Esophagus squamous epithelium (tissue), 4 donors: ENCODE results near the gene EFCAB6.

ENCODE experiments used
- POLR2A ChIP-seq, 4 donors: fragments of 450-650 bp; IDR thresholded peaks; one replicate each; pipeline ENCODE4 v1.6.1; 2017; ENCODE audit warnings: antibody characterized with exemption in 4 of 4, mild to moderate bottlenecking in 4 of 4, moderate library complexity in 3 of 4
- TF ChIP-seq, protein P1 (sequence below), 6 experiments: fragments of 450-650 bp in 4 of 6; fragments of 200-600 bp in 2 of 6; sonication (generic) in 2 of 6; IDR thresholded peaks; one replicate each; pipeline ENCODE4 v1.5.1; 2016 to 2019; ENCODE audit warnings: antibody characterized with exemption in 6 of 6, mild to moderate bottlenecking in 4 of 6, moderate library complexity in 4 of 6

DNA sequence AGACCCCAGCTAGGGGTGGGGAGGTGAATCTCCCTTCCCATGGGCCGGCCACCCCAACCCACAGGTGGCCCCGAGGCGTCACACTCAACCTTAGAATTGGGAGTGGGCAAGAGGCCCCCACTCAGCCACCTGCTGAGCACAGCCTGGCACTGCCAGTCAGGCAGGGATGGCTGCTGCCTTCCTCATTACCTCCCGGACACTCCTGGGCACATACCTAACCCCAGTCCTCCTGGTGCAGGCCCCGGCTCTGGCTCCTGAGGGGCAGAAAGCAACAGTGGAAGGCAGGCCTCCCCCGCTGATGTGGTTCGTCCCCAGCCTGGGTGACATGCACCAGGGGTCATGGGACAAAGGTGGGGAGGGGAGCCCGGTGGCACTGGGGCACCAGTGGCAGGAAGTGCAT lies 296.7 kb downstream of the EFCAB6 start:
- TF ChIP-seq, protein P1, sequence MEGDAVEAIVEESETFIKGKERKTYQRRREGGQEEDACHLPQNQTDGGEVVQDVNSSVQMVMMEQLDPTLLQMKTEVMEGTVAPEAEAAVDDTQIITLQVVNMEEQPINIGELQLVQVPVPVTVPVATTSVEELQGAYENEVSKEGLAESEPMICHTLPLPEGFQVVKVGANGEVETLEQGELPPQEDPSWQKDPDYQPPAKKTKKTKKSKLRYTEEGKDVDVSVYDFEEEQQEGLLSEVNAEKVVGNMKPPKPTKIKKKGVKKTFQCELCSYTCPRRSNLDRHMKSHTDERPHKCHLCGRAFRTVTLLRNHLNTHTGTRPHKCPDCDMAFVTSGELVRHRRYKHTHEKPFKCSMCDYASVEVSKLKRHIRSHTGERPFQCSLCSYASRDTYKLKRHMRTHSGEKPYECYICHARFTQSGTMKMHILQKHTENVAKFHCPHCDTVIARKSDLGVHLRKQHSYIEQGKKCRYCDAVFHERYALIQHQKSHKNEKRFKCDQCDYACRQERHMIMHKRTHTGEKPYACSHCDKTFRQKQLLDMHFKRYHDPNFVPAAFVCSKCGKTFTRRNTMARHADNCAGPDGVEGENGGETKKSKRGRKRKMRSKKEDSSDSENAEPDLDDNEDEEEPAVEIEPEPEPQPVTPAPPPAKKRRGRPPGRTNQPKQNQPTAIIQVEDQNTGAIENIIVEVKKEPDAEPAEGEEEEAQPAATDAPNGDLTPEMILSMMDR (IDR thresholded peaks at IDR 0.05), result no peak
- no peak for TF ChIP-seq POLR2A (IDR thresholded peaks at IDR 0.05)
